ENCODE results near the gene GPD1.

DNA sequence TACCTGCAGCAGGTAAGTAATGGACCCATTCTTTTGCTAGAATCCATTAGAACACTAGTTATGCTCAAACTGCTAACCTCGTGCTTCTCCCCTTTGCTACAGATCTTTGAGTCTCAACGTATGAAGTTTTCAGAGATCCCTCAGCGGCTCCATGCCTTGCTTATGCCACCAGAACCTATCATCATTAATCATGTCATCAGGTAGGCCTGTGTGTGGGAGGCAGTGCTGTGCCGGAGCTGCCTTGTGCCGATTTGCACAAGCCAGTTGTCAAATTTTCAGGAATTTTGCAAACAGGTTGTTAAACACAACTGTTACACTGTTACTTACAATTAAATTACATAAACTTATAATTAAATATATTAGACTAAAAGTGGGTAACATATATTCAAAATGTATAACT is 13.4 kb upstream of the GPD1 start:
- TF ChIP-seq, protein P1, sequence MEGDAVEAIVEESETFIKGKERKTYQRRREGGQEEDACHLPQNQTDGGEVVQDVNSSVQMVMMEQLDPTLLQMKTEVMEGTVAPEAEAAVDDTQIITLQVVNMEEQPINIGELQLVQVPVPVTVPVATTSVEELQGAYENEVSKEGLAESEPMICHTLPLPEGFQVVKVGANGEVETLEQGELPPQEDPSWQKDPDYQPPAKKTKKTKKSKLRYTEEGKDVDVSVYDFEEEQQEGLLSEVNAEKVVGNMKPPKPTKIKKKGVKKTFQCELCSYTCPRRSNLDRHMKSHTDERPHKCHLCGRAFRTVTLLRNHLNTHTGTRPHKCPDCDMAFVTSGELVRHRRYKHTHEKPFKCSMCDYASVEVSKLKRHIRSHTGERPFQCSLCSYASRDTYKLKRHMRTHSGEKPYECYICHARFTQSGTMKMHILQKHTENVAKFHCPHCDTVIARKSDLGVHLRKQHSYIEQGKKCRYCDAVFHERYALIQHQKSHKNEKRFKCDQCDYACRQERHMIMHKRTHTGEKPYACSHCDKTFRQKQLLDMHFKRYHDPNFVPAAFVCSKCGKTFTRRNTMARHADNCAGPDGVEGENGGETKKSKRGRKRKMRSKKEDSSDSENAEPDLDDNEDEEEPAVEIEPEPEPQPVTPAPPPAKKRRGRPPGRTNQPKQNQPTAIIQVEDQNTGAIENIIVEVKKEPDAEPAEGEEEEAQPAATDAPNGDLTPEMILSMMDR (IDR thresholded peaks at IDR 0.05; ENCODE audit: low read depth, low read length), result no peak
- TF ChIP-seq EZH2phosphoT487 (IDR thresholded peaks at IDR 0.05; ENCODE audit: low read depth), result no peak

Data from OCI-LY3 (cell line).